ENCODE data around the gene MPZL1. TPM values are rescaled to one million over a fixed set of nuclear protein-coding genes. Genes with fewer than 3 reads are reported as not detected.

Gene MPZL1
- total and polyA plus RNA-seq, 2 of the 13 experiments (the other 11 are each of a cell fraction or from before 2014, with no cell fraction given) = 38.0 to 68.7 TPM

DNA sequence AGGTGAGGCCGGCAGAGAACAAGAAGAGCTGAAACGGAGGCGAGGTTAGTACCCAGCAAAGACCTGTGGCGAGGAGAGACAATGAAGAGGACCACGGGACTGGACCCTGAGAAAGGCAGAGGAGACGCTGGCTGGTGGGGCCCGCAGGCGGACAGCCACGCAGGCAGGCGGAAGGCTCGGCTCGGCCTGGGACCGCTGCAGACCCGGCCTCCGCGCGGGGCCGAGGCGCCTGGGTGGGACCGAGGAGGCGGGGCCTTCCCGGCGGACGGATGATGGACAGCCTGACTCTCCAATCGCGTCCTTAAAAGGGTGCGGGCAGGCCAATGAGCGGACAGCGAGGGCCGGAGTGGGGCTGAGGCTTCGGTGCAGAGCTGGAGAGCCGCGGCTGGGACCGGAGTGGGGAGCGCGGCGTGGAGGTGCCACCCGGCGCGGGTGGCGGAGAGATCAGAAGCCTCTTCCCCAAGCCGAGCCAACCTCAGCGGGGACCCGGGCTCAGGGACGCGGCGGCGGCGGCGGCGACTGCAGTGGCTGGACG is at the start of gene MPZL1 (continued):
- peak; percentile 33 for TF ChIP-seq MED1 (CRISPR knock-in tag; IDR thresholded peaks at IDR 0.05)
- peak; percentile 12; the same call in 1 of the 2 replicates for TF ChIP-seq MAZ (IDR thresholded peaks at IDR 0.05; ENCODE audit: borderline replicate concordance, low read depth, low read length)
- TF ChIP-seq MAZ (CRISPR knock-in tag; IDR thresholded peaks at IDR 0.05; ENCODE audit: low read depth) = 0 out of 2 replicates have a peak, but pooled peaks have one; percentile 8
- TF ChIP-seq ZNF780A (CRISPR knock-in tag; IDR thresholded peaks at IDR 0.05) = no peak
- TF ChIP-seq, protein P1, sequence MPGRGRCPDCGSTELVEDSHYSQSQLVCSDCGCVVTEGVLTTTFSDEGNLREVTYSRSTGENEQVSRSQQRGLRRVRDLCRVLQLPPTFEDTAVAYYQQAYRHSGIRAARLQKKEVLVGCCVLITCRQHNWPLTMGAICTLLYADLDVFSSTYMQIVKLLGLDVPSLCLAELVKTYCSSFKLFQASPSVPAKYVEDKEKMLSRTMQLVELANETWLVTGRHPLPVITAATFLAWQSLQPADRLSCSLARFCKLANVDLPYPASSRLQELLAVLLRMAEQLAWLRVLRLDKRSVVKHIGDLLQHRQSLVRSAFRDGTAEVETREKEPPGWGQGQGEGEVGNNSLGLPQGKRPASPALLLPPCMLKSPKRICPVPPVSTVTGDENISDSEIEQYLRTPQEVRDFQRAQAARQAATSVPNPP (CRISPR knock-in tag; IDR thresholded peaks at IDR 0.05) = no peak
- TF ChIP-seq FOXK1 (CRISPR knock-in tag; IDR thresholded peaks at IDR 0.05; ENCODE audit: borderline replicate concordance, low read depth) = peak; percentile 9; the same call in 1 of the 2 replicates
- TF ChIP-seq, protein P2, sequence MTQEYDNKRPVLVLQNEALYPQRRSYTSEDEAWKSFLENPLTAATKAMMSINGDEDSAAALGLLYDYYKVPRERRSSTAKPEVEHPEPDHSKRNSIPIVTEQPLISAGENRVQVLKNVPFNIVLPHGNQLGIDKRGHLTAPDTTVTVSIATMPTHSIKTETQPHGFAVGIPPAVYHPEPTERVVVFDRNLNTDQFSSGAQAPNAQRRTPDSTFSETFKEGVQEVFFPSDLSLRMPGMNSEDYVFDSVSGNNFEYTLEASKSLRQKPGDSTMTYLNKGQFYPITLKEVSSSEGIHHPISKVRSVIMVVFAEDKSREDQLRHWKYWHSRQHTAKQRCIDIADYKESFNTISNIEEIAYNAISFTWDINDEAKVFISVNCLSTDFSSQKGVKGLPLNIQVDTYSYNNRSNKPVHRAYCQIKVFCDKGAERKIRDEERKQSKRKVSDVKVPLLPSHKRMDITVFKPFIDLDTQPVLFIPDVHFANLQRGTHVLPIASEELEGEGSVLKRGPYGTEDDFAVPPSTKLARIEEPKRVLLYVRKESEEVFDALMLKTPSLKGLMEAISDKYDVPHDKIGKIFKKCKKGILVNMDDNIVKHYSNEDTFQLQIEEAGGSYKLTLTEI (CRISPR knock-in tag; conservative IDR thresholded peaks at IDR 0.05) = no peak
- TF ChIP-seq, protein P3, sequence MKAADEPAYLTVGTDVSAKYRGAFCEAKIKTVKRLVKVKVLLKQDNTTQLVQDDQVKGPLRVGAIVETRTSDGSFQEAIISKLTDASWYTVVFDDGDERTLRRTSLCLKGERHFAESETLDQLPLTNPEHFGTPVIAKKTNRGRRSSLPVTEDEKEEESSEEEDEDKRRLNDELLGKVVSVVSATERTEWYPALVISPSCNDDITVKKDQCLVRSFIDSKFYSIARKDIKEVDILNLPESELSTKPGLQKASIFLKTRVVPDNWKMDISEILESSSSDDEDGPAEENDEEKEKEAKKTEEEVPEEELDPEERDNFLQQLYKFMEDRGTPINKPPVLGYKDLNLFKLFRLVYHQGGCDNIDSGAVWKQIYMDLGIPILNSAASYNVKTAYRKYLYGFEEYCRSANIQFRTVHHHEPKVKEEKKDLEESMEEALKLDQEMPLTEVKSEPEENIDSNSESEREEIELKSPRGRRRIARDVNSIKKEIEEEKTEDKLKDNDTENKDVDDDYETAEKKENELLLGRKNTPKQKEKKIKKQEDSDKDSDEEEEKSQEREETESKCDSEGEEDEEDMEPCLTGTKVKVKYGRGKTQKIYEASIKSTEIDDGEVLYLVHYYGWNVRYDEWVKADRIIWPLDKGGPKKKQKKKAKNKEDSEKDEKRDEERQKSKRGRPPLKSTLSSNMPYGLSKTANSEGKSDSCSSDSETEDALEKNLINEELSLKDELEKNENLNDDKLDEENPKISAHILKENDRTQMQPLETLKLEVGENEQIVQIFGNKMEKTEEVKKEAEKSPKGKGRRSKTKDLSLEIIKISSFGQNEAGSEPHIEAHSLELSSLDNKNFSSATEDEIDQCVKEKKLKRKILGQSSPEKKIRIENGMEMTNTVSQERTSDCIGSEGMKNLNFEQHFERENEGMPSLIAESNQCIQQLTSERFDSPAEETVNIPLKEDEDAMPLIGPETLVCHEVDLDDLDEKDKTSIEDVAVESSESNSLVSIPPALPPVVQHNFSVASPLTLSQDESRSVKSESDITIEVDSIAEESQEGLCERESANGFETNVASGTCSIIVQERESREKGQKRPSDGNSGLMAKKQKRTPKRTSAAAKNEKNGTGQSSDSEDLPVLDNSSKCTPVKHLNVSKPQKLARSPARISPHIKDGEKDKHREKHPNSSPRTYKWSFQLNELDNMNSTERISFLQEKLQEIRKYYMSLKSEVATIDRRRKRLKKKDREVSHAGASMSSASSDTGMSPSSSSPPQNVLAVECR (CRISPR knock-in tag; IDR thresholded peaks at IDR 0.05; ENCODE audit: borderline replicate concordance) = peak; percentile 78; the same call in 1 of the 2 replicates
- no peak for TF ChIP-seq TCF7 (IDR thresholded peaks at IDR 0.05; ENCODE audit: low read depth)
- TF ChIP-seq SP1 (IDR thresholded peaks at IDR 0.05) = no peak
- peak; percentile 74 for TF ChIP-seq SP1 (CRISPR knock-in tag; IDR thresholded peaks at IDR 0.05)
- TF ChIP-seq SIX4 (CRISPR knock-in tag; IDR thresholded peaks at IDR 0.05) = no peak
- TF ChIP-seq PCBP2 (optimal IDR thresholded peaks at IDR 0.05; ENCODE audit: low read depth, low read length, poor library complexity, severe bottlenecking) = no peak
- TF ChIP-seq NR3C1 (CRISPR knock-in tag; IDR thresholded peaks at IDR 0.05) = no peak
- no peak for TF ChIP-seq U2AF1 (optimal IDR thresholded peaks at IDR 0.05; ENCODE audit: low read depth, low read length)
- no peak for TF ChIP-seq KLF16 (CRISPR knock-in tag; IDR thresholded peaks at IDR 0.05)
- TF ChIP-seq, protein P4, sequence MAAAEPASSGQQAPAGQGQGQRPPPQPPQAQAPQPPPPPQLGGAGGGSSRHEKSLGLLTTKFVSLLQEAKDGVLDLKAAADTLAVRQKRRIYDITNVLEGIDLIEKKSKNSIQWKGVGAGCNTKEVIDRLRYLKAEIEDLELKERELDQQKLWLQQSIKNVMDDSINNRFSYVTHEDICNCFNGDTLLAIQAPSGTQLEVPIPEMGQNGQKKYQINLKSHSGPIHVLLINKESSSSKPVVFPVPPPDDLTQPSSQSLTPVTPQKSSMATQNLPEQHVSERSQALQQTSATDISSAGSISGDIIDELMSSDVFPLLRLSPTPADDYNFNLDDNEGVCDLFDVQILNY (CRISPR knock-in tag; conservative IDR thresholded peaks at IDR 0.05) = no peak
- no peak for TF ChIP-seq ZNF260 (CRISPR knock-in tag; IDR thresholded peaks at IDR 0.05; ENCODE audit: borderline replicate concordance, low read depth)
- TF ChIP-seq, protein P5, sequence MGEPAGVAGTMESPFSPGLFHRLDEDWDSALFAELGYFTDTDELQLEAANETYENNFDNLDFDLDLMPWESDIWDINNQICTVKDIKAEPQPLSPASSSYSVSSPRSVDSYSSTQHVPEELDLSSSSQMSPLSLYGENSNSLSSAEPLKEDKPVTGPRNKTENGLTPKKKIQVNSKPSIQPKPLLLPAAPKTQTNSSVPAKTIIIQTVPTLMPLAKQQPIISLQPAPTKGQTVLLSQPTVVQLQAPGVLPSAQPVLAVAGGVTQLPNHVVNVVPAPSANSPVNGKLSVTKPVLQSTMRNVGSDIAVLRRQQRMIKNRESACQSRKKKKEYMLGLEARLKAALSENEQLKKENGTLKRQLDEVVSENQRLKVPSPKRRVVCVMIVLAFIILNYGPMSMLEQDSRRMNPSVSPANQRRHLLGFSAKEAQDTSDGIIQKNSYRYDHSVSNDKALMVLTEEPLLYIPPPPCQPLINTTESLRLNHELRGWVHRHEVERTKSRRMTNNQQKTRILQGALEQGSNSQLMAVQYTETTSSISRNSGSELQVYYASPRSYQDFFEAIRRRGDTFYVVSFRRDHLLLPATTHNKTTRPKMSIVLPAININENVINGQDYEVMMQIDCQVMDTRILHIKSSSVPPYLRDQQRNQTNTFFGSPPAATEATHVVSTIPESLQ (CRISPR knock-in tag; conservative IDR thresholded peaks at IDR 0.05) = no peak
- peak; percentile 76 for TF ChIP-seq HDAC1 (CRISPR knock-in tag; IDR thresholded peaks at IDR 0.05)
